CD4-positive, CD25-positive, alpha-beta regulatory T cell (primary cell): ENCODE measurements around the gene PPP3CA. TPM values are rescaled to one million over a fixed set of nuclear protein-coding genes. Genes with fewer than 3 reads are reported as not detected.

Source experiments
- ATAC-seq, 2 donors: fragments of 150-1000 bp; cut with Tn5 transposase; one replicate each; pipeline ENCODE4 v1.10.0; 2021; ENCODE audit warnings: low read depth in 2 of 2, moderate number of reproducible peaks in 2 of 2, moderate library complexity in 1 of 2
- DNase-seq, 3 donors: peaks; one replicate each; pipeline versions ENCODE4 v3.0.0 to v3.0.0-alpha.2; 2012 to 2022; ENCODE audit warnings: mixed read lengths in 1 of 3
- H3K27ac ChIP-seq: one replicate; pipeline ENCODE4 v1.7.0; 2013; ENCODE audit warnings: mild to moderate bottlenecking, low read length; ENCODE audit not compliant: insufficient read depth, poor library complexity, severe bottlenecking
- H3K27me3 ChIP-seq: one replicate; pipeline ENCODE4 v1.7.0; 2013; ENCODE audit warnings: low read length; ENCODE audit not compliant: control insufficient read depth, insufficient read depth
- H3K36me3 ChIP-seq: one replicate; pipeline ENCODE4 v1.7.0; 2013; ENCODE audit warnings: mild to moderate bottlenecking, low read length, moderate library complexity; ENCODE audit not compliant: control insufficient read depth, insufficient read depth
- H3K4me1 ChIP-seq: 2 replicates; pipeline ENCODE4 v1.7.0; 2013; ENCODE audit warnings: mild to moderate bottlenecking, low read length; ENCODE audit not compliant: insufficient read depth, control insufficient read depth, poor library complexity, severe bottlenecking
- H3K4me3 ChIP-seq: one replicate; pipeline ENCODE4 v1.7.0; 2013; ENCODE audit warnings: low read depth, mild to moderate bottlenecking, low read length, moderate library complexity
- H3K9me3 ChIP-seq, 2 experiments: 1 replicate in 1 of 2; 2 replicates in 1 of 2; pipeline ENCODE4 v1.7.0; 2013; ENCODE audit warnings: low read length in 2 of 2, mild to moderate bottlenecking in 1 of 2, moderate library complexity in 1 of 2; ENCODE audit not compliant: control insufficient read depth in 2 of 2
- H3K27ac Mint-ChIP-seq, 3 donors: one replicate each; pipeline ENCODE4 v1.8.0; 2020 to 2022; ENCODE audit warnings: mild to moderate bottlenecking in 3 of 3, mixed read lengths in 3 of 3, moderate library complexity in 2 of 3
- H3K27me3 Mint-ChIP-seq: one replicate; pipeline ENCODE4 v1.8.0; 2022; ENCODE audit warnings: mild to moderate bottlenecking, mixed read lengths
- H3K36me3 Mint-ChIP-seq: one replicate; pipeline ENCODE4 v1.8.0; 2020; ENCODE audit warnings: mixed read lengths
- H3K4me1 Mint-ChIP-seq, 4 donors: one replicate each; pipeline ENCODE4 v1.8.0; 2020 to 2022; ENCODE audit warnings: mixed read lengths in 4 of 4, mild to moderate bottlenecking in 1 of 4
- H3K4me3 Mint-ChIP-seq, 4 donors: one replicate each; pipeline ENCODE4 v1.8.0; 2020 to 2022; ENCODE audit warnings: mild to moderate bottlenecking in 4 of 4, mixed read lengths in 4 of 4, moderate library complexity in 3 of 4
- H3K9me3 Mint-ChIP-seq, 7 donors: one replicate each; pipeline ENCODE4 v1.8.0; 2020 to 2022; ENCODE audit warnings: mixed read lengths in 7 of 7, mild to moderate bottlenecking in 3 of 7, moderate library complexity in 2 of 7
- polyA plus RNA-seq, 4 donors: library from polyadenylated mRNA; unstranded; fragments of 300-500 nt; fragmentation: Illumina TruSeq; gene quantifications; one replicate each; pipeline ENCODE4 v1.2.3, GENCODE V29; 2021
- total RNA-seq: library from RNA; stranded (reverse); gene quantifications from one replicate; pipeline ENCODE4 v1.2.3, GENCODE V29; 2022

The PPP3CA gene
- total and polyA plus RNA-seq, 5 donors from 2014 or later, result 5.2 to 31.1 (median 6.7) TPM

GRCh38 chr4:101050088-101050836 is 297.1 kb downstream of the PPP3CA start:
- no peak for ATAC-seq
- no peak for DNase-seq
- Histone ChIP-seq H3K27ac (no peak overlapping the region), H3K27me3 (no peaks in the 10 kb centered on the region), H3K9me3 (no peaks in the 10 kb centered on the region), H3K4me1 (no peaks in the 10 kb centered on the region), H3K4me3 (no peak overlapping the region), H3K36me3 (no peaks in the 10 kb centered on the region)
- Mint-ChIP-seq H3K9me3 (peaks cover 0 to 1% (median 0%) of the 10 kb centered on the region in 7 donors), H3K4me3 (no peak overlapping the region), H3K27me3 (no peaks in the 10 kb centered on the region), H3K27ac (no peak overlapping the region), H3K4me1 (peaks cover 2 to 12% (median 4%) of the 10 kb centered on the region in 4 donors), H3K36me3 (peaks cover 8% of the 10 kb centered on the region)

GRCh38 chr4:101049549-101050001 is 297.8 kb downstream of the PPP3CA start:
- ATAC-seq, result no peak
- DNase-seq, result no peak
- Histone ChIP-seq H3K27ac (no peak overlapping the region), H3K9me3 (no peaks in the 10 kb centered on the region), H3K4me3 (no peak overlapping the region), H3K36me3 (no peaks in the 10 kb centered on the region), H3K4me1 (no peaks in the 10 kb centered on the region), H3K27me3 (no peaks in the 10 kb centered on the region)
- no peak overlapping the region for H3K27ac Mint-ChIP-seq
- peaks cover 0 to 1% (median 0%) of the 10 kb centered on the region in 7 donors for H3K9me3 Mint-ChIP-seq
- no peak overlapping the region for H3K4me3 Mint-ChIP-seq
- H3K36me3 Mint-ChIP-seq, result peaks cover 13% of the 10 kb centered on the region
- peaks cover 2 to 15% (median 7%) of the 10 kb centered on the region in 4 donors for H3K4me1 Mint-ChIP-seq
- H3K27me3 Mint-ChIP-seq, result no peaks in the 10 kb centered on the region

- no peak overlapping the region for H3K27ac ChIP-seq
- ATAC-seq (no peak), DNase-seq (no peak)
- peaks cover 11% of the 10 kb centered on the region for H3K36me3 Mint-ChIP-seq
- no peak overlapping the region for H3K4me3 Mint-ChIP-seq
- H3K4me1 Mint-ChIP-seq, result peaks cover 0 to 14% (median 7%) of the 10 kb centered on the region in 4 donors
- no peaks in the 10 kb centered on the region for H3K27me3 Mint-ChIP-seq
- no peak overlapping the region for H3K4me3 ChIP-seq
- no peaks in the 10 kb centered on the region for H3K9me3 ChIP-seq
- no peaks in the 10 kb centered on the region for H3K27me3 ChIP-seq
- H3K27ac Mint-ChIP-seq, result peak overlapping the region in 1 of 3 donors; percentile 43
- H3K4me1 ChIP-seq, result no peaks in the 10 kb centered on the region
- no peaks in the 10 kb centered on the region for H3K9me3 Mint-ChIP-seq
- no peaks in the 10 kb centered on the region for H3K36me3 ChIP-seq
These were observed 302.6 kb downstream of the PPP3CA start for GRCh38 chr4:101044766-101045165.

- DNase-seq, result no peak
- no peak overlapping the region for H3K27ac Mint-ChIP-seq
- H3K27me3 Mint-ChIP-seq, result no peaks in the 10 kb centered on the region
- no peak for ATAC-seq
- Histone ChIP-seq H3K27me3 (no peaks in the 10 kb centered on the region), H3K4me3 (no peak overlapping the region), H3K36me3 (no peaks in the 10 kb centered on the region), H3K27ac (no peak overlapping the region), H3K4me1 (peaks cover 14% of the 10 kb centered on the region), H3K9me3 (no peaks in the 10 kb centered on the region)
- H3K4me1 Mint-ChIP-seq, result peaks cover 17 to 31% (median 20%) of the 10 kb centered on the region in 4 donors
- no peaks in the 10 kb centered on the region for H3K9me3 Mint-ChIP-seq
- no peak overlapping the region for H3K4me3 Mint-ChIP-seq
- H3K36me3 Mint-ChIP-seq, result peaks cover 13% of the 10 kb centered on the region
These were observed 304.5 kb downstream of the PPP3CA start for GRCh38 chr4:101042847-101043246.

GRCh38 chr4:101040776-101041175 is 306.6 kb downstream of the PPP3CA start:
- Mint-ChIP-seq H3K27me3 (no peaks in the 10 kb centered on the region), H3K4me3 (no peak overlapping the region), H3K4me1 (peaks cover 24 to 43% (median 25%) of the 10 kb centered on the region in 4 donors), H3K27ac (no peak overlapping the region), H3K36me3 (peaks cover 18% of the 10 kb centered on the region), H3K9me3 (no peaks in the 10 kb centered on the region)
- Histone ChIP-seq H3K27me3 (no peaks in the 10 kb centered on the region), H3K27ac (no peak overlapping the region), H3K4me3 (no peak overlapping the region), H3K9me3 (no peaks in the 10 kb centered on the region), H3K36me3 (no peaks in the 10 kb centered on the region), H3K4me1 (peaks cover 18% of the 10 kb centered on the region)
- ATAC-seq (no peak), DNase-seq (no peak)

GRCh38 chr4:101039367-101039766 is 308.0 kb downstream of the PPP3CA start:
- DNase-seq, result peak in 1 of 3 donors; percentile 57
- no peak overlapping the region for H3K27ac ChIP-seq

GRCh38 chr4:101037938-101038413 is 309.4 kb downstream of the PPP3CA start:
- Histone ChIP-seq H3K4me1 (peaks cover 18% of the 10 kb centered on the region), H3K9me3 (no peaks in the 10 kb centered on the region), H3K36me3 (no peaks in the 10 kb centered on the region), H3K27me3 (no peaks in the 10 kb centered on the region), H3K4me3 (no peak overlapping the region), H3K27ac (no peak overlapping the region)
- peak overlapping the region in 3 of 4 donors; percentile 32 to 48 (median 39) for H3K4me3 Mint-ChIP-seq
- no peaks in the 10 kb centered on the region for H3K27me3 Mint-ChIP-seq
- H3K4me1 Mint-ChIP-seq, result peaks cover 24 to 35% (median 30%) of the 10 kb centered on the region in 4 donors
- DNase-seq, result peak in 1 of 3 donors; percentile 68
- H3K36me3 Mint-ChIP-seq, result peaks cover 10% of the 10 kb centered on the region
- no peaks in the 10 kb centered on the region for H3K9me3 Mint-ChIP-seq
- peak overlapping the region in 2 of 3 donors; percentile 17 to 32 for H3K27ac Mint-ChIP-seq
- ATAC-seq, result peak; percentile 45 to 75

More at GRCh38 chr4:101039367-101039766, 308.0 kb downstream of the PPP3CA start:
- Mint-ChIP-seq H3K4me1 (peaks cover 24 to 35% (median 26%) of the 10 kb centered on the region in 4 donors), H3K27ac (peak overlapping the region; percentile 1 to 67 (median 17)), H3K9me3 (no peaks in the 10 kb centered on the region), H3K27me3 (no peaks in the 10 kb centered on the region), H3K36me3 (peaks cover 10% of the 10 kb centered on the region), H3K4me3 (peak overlapping the region in 2 of 4 donors; percentile 7 to 16)
- H3K27me3 ChIP-seq, result no peaks in the 10 kb centered on the region
- H3K4me3 ChIP-seq, result peak overlapping the region; percentile 42
- peak; percentile 40 to 69 for ATAC-seq
- H3K9me3 ChIP-seq, result no peaks in the 10 kb centered on the region
- H3K36me3 ChIP-seq, result no peaks in the 10 kb centered on the region
- peaks cover 18% of the 10 kb centered on the region for H3K4me1 ChIP-seq
